Nephron progenitor cell (in vitro differentiated cells): ENCODE results near the gene TOR1AIP2.

Experiments used
- DNase-seq: peaks from one replicate; pipeline ENCODE4 v3.0.0; 2021
- H3K27ac Mint-ChIP-seq: 2 replicates; pipeline ENCODE4 v1.8.0; 2021; ENCODE audit warnings: mild to moderate bottlenecking, moderate library complexity, mixed read lengths
- H3K27me3 Mint-ChIP-seq: 2 replicates; pipeline ENCODE4 v1.8.0; 2021; ENCODE audit warnings: mild to moderate bottlenecking, low read depth, mixed read lengths; ENCODE audit not compliant: poor library complexity
- H3K36me3 Mint-ChIP-seq: 2 replicates; pipeline ENCODE4 v1.8.0; 2021; ENCODE audit warnings: low read depth, mixed read lengths
- H3K4me1 Mint-ChIP-seq: 2 replicates; pipeline ENCODE4 v1.8.0; 2021; ENCODE audit warnings: mixed read lengths
- H3K4me3 Mint-ChIP-seq: 2 replicates; pipeline ENCODE4 v1.8.0; 2021; ENCODE audit warnings: mild to moderate bottlenecking, moderate library complexity, mixed read lengths
- H3K9me3 Mint-ChIP-seq: 2 replicates; pipeline ENCODE4 v1.8.0; 2021; ENCODE audit warnings: mild to moderate bottlenecking, moderate library complexity, mixed read lengths
- TF ChIP-seq, protein P1 (sequence below): fragments of 200-600 bp; sonication (generic); IDR thresholded peaks from 2 replicates; pipeline ENCODE4 v1.5.0; 2021; ENCODE audit warnings: antibody characterized with exemption

Gene TOR1AIP2

DNA sequence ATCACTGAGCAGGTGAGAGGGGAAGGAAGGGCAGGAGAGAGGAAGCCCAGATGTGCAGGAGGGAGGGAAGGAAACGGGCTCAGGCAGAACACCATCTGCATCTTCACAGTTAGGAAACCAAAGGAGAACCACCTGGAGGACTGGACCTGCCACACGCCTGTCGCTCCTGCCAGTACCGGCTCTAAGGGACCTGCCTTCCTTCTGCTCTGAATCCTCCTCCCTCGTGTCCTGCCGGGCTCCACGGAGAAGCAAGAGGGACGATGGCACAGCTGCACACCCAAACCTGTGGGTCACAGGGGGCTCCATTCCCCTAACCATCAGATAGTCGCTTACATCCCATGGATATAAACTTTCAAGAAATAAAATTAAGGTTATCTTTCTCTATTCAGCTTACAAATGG lies 56.1 kb downstream of the TOR1AIP2 start:
- Mint-ChIP-seq H3K27me3 (peaks cover 19% of the 10 kb centered on the region), H3K4me3 (no peak overlapping the region), H3K36me3 (no peaks in the 10 kb centered on the region), H3K4me1 (peaks cover 61% of the 10 kb centered on the region), H3K9me3 (no peaks in the 10 kb centered on the region), H3K27ac (no peak overlapping the region)
- DNase-seq = no peak
- TF ChIP-seq, protein P1, sequence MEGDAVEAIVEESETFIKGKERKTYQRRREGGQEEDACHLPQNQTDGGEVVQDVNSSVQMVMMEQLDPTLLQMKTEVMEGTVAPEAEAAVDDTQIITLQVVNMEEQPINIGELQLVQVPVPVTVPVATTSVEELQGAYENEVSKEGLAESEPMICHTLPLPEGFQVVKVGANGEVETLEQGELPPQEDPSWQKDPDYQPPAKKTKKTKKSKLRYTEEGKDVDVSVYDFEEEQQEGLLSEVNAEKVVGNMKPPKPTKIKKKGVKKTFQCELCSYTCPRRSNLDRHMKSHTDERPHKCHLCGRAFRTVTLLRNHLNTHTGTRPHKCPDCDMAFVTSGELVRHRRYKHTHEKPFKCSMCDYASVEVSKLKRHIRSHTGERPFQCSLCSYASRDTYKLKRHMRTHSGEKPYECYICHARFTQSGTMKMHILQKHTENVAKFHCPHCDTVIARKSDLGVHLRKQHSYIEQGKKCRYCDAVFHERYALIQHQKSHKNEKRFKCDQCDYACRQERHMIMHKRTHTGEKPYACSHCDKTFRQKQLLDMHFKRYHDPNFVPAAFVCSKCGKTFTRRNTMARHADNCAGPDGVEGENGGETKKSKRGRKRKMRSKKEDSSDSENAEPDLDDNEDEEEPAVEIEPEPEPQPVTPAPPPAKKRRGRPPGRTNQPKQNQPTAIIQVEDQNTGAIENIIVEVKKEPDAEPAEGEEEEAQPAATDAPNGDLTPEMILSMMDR = no peak

DNA sequence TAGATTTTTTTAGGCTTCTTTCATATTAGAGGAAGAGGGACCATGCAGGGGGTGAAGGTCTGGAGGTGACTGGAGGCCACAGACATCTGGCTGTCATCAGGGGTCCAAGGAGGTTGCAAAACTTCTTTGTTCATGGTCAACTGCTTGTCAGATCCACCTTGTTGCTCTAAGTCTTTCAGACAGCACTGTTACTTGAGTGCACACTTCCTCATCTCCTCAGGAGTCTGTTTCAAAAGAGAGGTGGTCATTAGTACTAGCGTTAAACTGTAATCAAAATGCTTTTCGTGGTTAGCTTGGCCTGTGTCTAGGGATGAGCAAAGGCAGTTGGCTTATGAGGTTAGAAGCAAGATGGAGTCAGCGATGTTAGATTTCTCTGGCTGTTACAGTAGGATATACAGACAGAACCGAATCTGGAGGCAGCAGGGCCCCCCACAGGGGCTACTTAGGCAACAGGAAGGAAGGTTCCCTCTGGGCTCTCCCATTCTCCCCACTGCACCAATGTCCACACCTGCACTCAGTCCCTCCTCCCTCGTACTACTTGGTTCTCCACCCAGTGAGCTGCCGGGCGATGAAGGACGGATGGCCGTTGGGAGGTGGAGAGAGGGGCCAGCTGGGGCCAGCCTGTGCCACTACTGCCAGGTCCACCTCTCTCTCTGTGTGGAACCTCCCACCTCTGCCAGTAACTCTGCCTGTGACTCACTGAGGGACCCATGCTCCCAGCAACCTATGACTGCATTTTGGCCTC lies 57.2 kb downstream of the TOR1AIP2 start:
- H3K36me3 Mint-ChIP-seq = no peaks in the 10 kb centered on the region
- H3K4me3 Mint-ChIP-seq = no peak overlapping the region
- DNase-seq = no peak
- H3K9me3 Mint-ChIP-seq = no peaks in the 10 kb centered on the region
- TF ChIP-seq, protein P1 = no peak
- peaks cover 20% of the 10 kb centered on the region for H3K27me3 Mint-ChIP-seq
- H3K27ac Mint-ChIP-seq = peak overlapping the region; percentile 42
- peaks cover 63% of the 10 kb centered on the region for H3K4me1 Mint-ChIP-seq

DNA sequence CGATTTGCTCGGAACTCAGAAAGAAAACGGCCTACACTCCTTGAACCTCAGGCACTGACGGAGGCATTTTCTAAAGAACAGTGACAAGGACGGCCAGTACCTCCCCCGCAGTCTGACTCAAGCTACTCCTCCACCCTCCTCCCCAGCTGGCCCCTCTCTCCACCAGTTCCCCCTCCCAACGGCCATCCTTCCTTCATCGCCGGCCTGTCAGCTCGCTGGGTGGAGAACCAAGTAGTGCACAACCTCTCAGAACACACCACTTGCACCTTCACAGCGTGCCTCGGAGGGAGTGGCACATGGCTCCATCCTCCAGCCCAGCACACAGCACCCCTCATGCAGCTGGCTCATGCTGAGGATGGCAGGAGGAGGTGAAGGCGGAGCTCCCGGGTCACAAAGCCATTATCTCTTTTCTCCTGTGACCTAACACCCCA lies 58.8 kb downstream of the TOR1AIP2 start:
- DNase-seq = no peak
- H3K27ac Mint-ChIP-seq = no peak overlapping the region
- H3K9me3 Mint-ChIP-seq = no peaks in the 10 kb centered on the region
- peaks cover 63% of the 10 kb centered on the region for H3K4me1 Mint-ChIP-seq
- peaks cover 28% of the 10 kb centered on the region for H3K27me3 Mint-ChIP-seq
- no peak overlapping the region for H3K4me3 Mint-ChIP-seq
- no peaks in the 10 kb centered on the region for H3K36me3 Mint-ChIP-seq
- TF ChIP-seq, protein P1 = no peak

DNA sequence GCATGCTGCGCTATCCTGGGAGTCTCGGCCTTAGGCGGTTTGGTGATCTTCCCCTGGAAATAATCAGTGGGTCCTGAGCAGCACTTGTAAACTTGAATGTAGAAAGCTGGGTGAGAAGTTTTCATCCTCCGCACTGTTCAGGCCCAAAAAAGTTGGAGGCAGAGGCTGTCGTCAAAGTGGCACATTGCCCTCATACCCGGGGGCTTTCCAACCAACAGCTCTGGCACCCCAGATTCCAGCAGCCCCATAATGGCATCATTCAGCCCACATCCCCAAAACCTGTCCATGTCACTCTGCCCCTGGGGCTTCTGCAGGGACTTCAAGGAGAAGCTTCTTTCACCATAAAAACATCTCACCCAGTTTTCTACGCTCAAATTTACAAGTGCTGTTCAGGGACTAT lies 59.3 kb downstream of the TOR1AIP2 start:
- H3K9me3 Mint-ChIP-seq = no peaks in the 10 kb centered on the region
- no peaks in the 10 kb centered on the region for H3K36me3 Mint-ChIP-seq
- no peak overlapping the region for H3K27ac Mint-ChIP-seq

DNA sequence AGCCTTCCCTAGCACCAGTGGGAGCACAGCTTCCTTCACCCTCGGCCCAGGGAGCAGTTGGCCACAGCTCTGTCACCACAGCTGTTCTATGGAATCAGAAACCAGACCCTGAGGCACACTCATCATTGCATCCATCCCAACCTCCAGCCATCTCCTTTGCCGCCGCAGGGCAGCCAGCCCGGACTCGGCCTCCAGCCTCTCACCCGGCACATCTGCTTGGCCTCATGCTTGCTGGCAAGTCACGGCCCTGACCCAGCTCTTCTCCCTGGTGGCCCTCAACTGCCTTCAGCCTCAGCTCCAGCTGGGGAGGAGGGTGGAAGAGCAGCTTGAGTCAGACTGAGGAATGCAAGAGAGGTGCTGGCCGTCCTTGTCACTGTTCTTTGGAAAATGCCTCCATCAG lies 59.8 kb downstream of the TOR1AIP2 start:
- no peaks in the 10 kb centered on the region for H3K9me3 Mint-ChIP-seq
- TF ChIP-seq, protein P1 = no peak
- DNase-seq = no peak
- H3K4me3 Mint-ChIP-seq = no peak overlapping the region
- no peak overlapping the region for H3K27ac Mint-ChIP-seq
- peaks cover 31% of the 10 kb centered on the region for H3K27me3 Mint-ChIP-seq
- H3K4me1 Mint-ChIP-seq = peaks cover 71% of the 10 kb centered on the region
- no peaks in the 10 kb centered on the region for H3K36me3 Mint-ChIP-seq

More for the DNA sequence above, 59.3 kb downstream of the TOR1AIP2 start:
- no peak for DNase-seq
- H3K4me3 Mint-ChIP-seq = peak overlapping the region; percentile 32
- TF ChIP-seq, protein P1 = no peak
- peaks cover 66% of the 10 kb centered on the region for H3K4me1 Mint-ChIP-seq
- H3K27me3 Mint-ChIP-seq = peaks cover 29% of the 10 kb centered on the region

DNA sequence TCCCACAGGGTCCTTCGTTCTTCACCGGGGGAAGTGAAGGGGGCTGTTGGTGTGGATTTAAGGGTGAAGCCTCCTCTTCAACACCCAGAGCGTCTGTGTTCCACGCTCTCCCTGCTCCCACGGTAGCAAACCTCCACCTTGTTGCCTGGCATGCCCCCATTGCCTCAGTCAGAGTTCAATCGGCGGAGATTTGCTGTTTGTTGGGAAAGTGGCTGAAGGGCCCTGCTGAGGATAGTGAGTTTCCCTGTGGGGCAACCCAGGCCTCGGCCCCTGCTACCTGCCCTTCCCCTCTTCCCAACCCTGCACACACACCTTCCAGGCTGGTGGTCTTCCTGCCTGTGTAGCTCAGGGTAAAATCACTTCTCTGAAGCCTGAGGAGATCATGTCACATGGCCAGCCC lies 60.5 kb downstream of the TOR1AIP2 start:
- TF ChIP-seq, protein P1 = no peak
- Mint-ChIP-seq H3K9me3 (no peaks in the 10 kb centered on the region), H3K27me3 (peaks cover 31% of the 10 kb centered on the region), H3K4me3 (peak overlapping the region; percentile 55), H3K27ac (peak overlapping the region; percentile 88), H3K4me1 (peaks cover 78% of the 10 kb centered on the region), H3K36me3 (no peaks in the 10 kb centered on the region)
- DNase-seq = no peak
